ENCODE results near the gene EGLN2. TPM values are rescaled to one million over a fixed set of nuclear protein-coding genes. Genes with fewer than 3 reads are reported as not detected.

EGLN2 gene
- total and polyA plus RNA-seq, 9 of the 15 experiments (the other 6 are each of a cell fraction or from before 2014, with no cell fraction given) = 9.6 to 114 (median 71.0) TPM

DNA sequence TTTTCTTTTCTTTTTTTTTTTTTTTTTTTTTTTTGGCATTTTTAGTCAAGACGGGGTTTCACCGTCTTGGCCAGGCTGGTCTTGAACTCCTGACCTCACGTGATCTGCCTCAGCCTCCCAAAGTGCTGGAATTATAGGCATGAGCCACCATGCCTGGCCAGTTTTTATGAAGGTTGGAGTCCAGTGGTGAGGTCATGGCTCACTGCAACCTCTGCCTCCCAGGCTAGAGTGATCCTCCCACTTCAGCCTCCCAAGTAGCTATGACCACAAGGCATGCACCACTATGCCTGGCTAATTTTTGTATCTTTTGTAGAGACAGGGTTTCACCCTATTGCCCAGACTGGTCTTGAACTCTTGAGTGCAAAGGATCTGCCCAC is 43.8 kb upstream of the EGLN2 start:
- Histone ChIP-seq H3K9me1 (ENCODE audit: control insufficient read depth, insufficient read depth, low read length) (peaks cover 3% of the 10 kb centered on the region), H3K9ac (ENCODE audit: insufficient read depth in 1 of 2, low read depth in 2 of 2, low read length in 2 of 2) (peak overlapping the region in 1 of 2 experiments; percentile 72; a peak in 1 of 4 replicates), H3K4me1 (replicated peaks in 1 of 2; ENCODE audit: control insufficient read depth in 2 of 2, insufficient read depth in 2 of 2, low read length in 2 of 2) (peaks cover 18 to 31% of the 10 kb centered on the region in 2 experiments; a peak in 4 of 5 replicates), H3K27me3 (ENCODE audit: control insufficient read depth in 2 of 2, insufficient read depth in 2 of 2, low read length in 2 of 2) (no peaks in the 10 kb centered on the region), H3K4me2 (ENCODE audit: insufficient read depth, low read length) (no peak overlapping the region), H4K20me1 (replicated peaks; ENCODE audit: control insufficient read depth, insufficient read depth, low read length) (peaks cover 35% of the 10 kb centered on the region), H3K27ac (ENCODE audit: extremely low read depth, low read depth, low read length) (no peak overlapping the region; the same call in 2 of the 3 replicates), H3K79me2 (ENCODE audit: control insufficient read depth, insufficient read depth, low read length) (peaks cover 81% of the 10 kb centered on the region), H2AFZ (ENCODE audit: low read depth, low read length) (no peak overlapping the region), H3K9me3 (replicated peaks; ENCODE audit: control insufficient read depth, insufficient read depth, low read depth, low read length) (no peaks in the 10 kb centered on the region), H3K4me3 (no peak overlapping the region), H3K36me3 (ENCODE audit: control insufficient read depth, insufficient read depth, low read length) (peaks cover 78% of the 10 kb centered on the region)
- TF ChIP-seq, protein P1, sequence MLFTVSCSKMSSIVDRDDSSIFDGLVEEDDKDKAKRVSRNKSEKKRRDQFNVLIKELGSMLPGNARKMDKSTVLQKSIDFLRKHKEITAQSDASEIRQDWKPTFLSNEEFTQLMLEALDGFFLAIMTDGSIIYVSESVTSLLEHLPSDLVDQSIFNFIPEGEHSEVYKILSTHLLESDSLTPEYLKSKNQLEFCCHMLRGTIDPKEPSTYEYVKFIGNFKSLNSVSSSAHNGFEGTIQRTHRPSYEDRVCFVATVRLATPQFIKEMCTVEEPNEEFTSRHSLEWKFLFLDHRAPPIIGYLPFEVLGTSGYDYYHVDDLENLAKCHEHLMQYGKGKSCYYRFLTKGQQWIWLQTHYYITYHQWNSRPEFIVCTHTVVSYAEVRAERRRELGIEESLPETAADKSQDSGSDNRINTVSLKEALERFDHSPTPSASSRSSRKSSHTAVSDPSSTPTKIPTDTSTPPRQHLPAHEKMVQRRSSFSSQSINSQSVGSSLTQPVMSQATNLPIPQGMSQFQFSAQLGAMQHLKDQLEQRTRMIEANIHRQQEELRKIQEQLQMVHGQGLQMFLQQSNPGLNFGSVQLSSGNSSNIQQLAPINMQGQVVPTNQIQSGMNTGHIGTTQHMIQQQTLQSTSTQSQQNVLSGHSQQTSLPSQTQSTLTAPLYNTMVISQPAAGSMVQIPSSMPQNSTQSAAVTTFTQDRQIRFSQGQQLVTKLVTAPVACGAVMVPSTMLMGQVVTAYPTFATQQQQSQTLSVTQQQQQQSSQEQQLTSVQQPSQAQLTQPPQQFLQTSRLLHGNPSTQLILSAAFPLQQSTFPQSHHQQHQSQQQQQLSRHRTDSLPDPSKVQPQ (CRISPR knock-in tag; IDR thresholded peaks at IDR 0.05; ENCODE audit: borderline replicate concordance) = no peak
- 0 out of 2 replicates have a peak, but pooled peaks have one; percentile 0 for TF ChIP-seq CEBPB (tag; IDR thresholded peaks at IDR 0.05)
- DNase-seq (ENCODE audit: extremely low read depth in 1 of 4, low spot score in 3 of 4) = no peak
- FAIRE-seq = no peak
- no peak for ATAC-seq
- POLR2A ChIA-PET = interaction anchor here (0.6 to 2.5 kb wide), 5 partner anchors 8 to 235 kb away, joined by 3 to 8 read pairs (median 5); no protein-coding TSS in a partner anchor
- CTCF ChIA-PET (ENCODE audit: low intra/inter-chr PET ratio) = no interaction called here
- 91% methylated on average over 1 of the region's 3 CpGs for WGBS (ENCODE audit: insufficient coverage, low coverage, missing lambda C conversion rate)
- in situ Hi-C loops (cut with MboI) = no loop called here
- BruUV-seq (replicated peaks) = no TSS peak
- intact Hi-C loops (cut with micrococcal nuclease) = no loop called here

Data from K562 (cell line).